Ascending aorta (tissue), 2 donors: ENCODE measurements around the gene VCP. TPM values are rescaled to one million over a fixed set of nuclear protein-coding genes. Genes with fewer than 3 reads are reported as not detected.

Experiments
- DNase-seq, 2 donors: peaks; one replicate each; pipeline ENCODE4 v3.0.0-alpha.2; 2019; ENCODE audit warnings: low spot score in 2 of 2
- H3K27ac ChIP-seq, 2 donors: fragments of 200-600 bp; sonication (generic); one replicate each; pipeline ENCODE4 v1.5.1; 2016 to 2017; ENCODE audit warnings: mild to moderate bottlenecking in 1 of 2
- H3K27me3 ChIP-seq: fragments of 200-600 bp; sonication (generic); one replicate; pipeline ENCODE4 v1.5.1; 2017
- H3K36me3 ChIP-seq, 2 donors: fragments of 200-600 bp; sonication (generic); one replicate each; pipeline ENCODE4 v1.5.1; 2016
- H3K4me1 ChIP-seq, 2 donors: fragments of 200-600 bp; sonication (generic); one replicate each; pipeline ENCODE4 v1.5.1; 2016 to 2017; ENCODE audit warnings: mild to moderate bottlenecking in 1 of 2
- H3K4me3 ChIP-seq, 2 donors: fragments of 200-600 bp; sonication (generic); one replicate each; pipeline ENCODE4 v1.5.1; 2016 to 2017; ENCODE audit warnings: mild to moderate bottlenecking in 1 of 2
- H3K9me3 ChIP-seq, 2 donors: fragments of 200-600 bp; sonication (generic); one replicate each; pipeline ENCODE4 v1.5.1; 2016
- CTCF ChIP-seq, 3 experiments: fragments of 200-600 bp in 2 of 3; fragments of 450-650 bp in 1 of 3; sonication (generic) in 2 of 3; IDR thresholded peaks; one replicate each; pipeline ENCODE4 v1.5.1; 2016 to 2019; ENCODE audit warnings: antibody characterized with exemption in 3 of 3, mild to moderate bottlenecking in 1 of 3, moderate library complexity in 1 of 3
- intact Hi-C: fragments of 100-400 bp; cut with DNase I; formaldehyde crosslinking; loops from one replicate; pipeline ENCODE4 v1.15.1; 2023
- total RNA-seq: library from RNA; depleted of rRNA; stranded (reverse); fragments of >200 nt; gene quantifications from one replicate; pipeline ENCODE4 v1.1.0, GENCODE V29; 2016

Gene VCP
- total RNA-seq, 1 donor from 2014 or later, result 96.3 TPM

GRCh38 chr9:35114840-35115628 is 42.6 kb upstream of the VCP start:
- intact Hi-C loops, result loop anchor here (2.0 to 10.0 kb wide), 7 partner anchors 162 to 920 kb away; partner anchors contain the start of genes CCL27, CREB3, RECK and TESK1
- peaks cover 19 to 43% of the 10 kb centered on the region in 2 donors for H3K4me1 ChIP-seq
- DNase-seq, result peak in 1 of 2 donors; percentile 85

DNA sequence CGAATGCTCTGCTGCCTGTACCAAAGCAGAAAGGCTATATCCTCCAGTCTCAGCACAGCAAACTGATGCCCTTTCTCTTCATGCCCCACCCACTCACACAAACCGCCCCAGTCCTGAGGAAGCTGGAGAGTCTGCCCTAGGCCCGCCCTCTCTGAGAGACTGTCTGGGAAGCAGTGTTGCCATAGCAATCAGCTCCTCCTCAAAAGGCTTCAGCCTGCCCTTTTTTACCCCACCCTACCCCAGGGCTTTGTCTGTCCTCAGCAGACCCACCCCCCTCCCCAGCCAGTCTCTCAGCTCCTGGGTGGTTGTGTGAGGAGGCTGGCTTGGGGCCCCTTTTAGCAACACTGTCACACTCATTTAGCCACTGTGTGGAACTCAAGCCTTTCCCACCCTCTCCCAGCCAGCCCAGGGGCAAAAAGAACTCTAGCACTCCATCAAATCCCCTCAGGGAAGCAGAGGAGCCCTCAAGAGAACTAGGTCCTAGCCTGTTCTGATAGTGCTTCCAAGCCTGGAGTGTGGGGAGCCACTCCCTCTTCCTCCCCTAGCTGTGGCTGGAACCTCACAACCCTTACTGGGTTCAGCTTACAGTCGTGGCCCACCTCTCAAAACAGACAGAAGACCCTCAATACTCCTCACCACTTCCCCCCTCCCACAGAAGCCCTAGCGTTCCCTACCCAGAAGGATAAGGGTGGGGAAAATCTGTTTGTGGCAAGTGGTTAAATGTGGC is 41.9 kb upstream of the VCP start:
- TF ChIP-seq CTCF (IDR thresholded peaks at IDR 0.05), result no peak
- Histone ChIP-seq H3K4me1 (peaks cover 20 to 47% of the 10 kb centered on the region in 2 donors), H3K36me3 (no peaks in the 10 kb centered on the region), H3K27me3 (no peaks in the 10 kb centered on the region), H3K4me3 (peak overlapping the region; percentile 46 to 62), H3K27ac (peak overlapping the region; percentile 98 to 99), H3K9me3 (no peaks in the 10 kb centered on the region)
- intact Hi-C loops, result loop anchor here (2.0 to 10.0 kb wide), 5 partner anchors 449 to 921 kb away; partner anchors contain the start of genes CCL27, CREB3, RECK and TESK1
- peak; percentile 88 to 94 for DNase-seq

More at GRCh38 chr9:35114840-35115628, 42.6 kb upstream of the VCP start:
- Histone ChIP-seq H3K36me3 (no peaks in the 10 kb centered on the region), H3K4me3 (peak overlapping the region; percentile 46 to 62), H3K9me3 (no peaks in the 10 kb centered on the region), H3K27me3 (no peaks in the 10 kb centered on the region), H3K27ac (peak overlapping the region; percentile 98 to 99)
- no peak for TF ChIP-seq CTCF (IDR thresholded peaks at IDR 0.05)

- TF ChIP-seq CTCF (IDR thresholded peaks at IDR 0.05), result no peak
- peaks cover 12 to 13% of the 10 kb centered on the region in 2 donors for H3K36me3 ChIP-seq
- DNase-seq, result peak in 1 of 2 donors; percentile 82
- H3K9me3 ChIP-seq, result no peaks in the 10 kb centered on the region
- intact Hi-C loops, result loop anchor here (5.0 to 10.0 kb wide), 4 partner anchors 448 to 922 kb away; partner anchors contain the start of genes CCL27, CREB3, RECK and TLN1
- peak overlapping the region in 1 of 2 donors; percentile 52 for H3K4me3 ChIP-seq
- peak overlapping the region; percentile 98 to 99 for H3K27ac ChIP-seq
- H3K4me1 ChIP-seq, result peaks cover 20 to 46% of the 10 kb centered on the region in 2 donors
- no peaks in the 10 kb centered on the region for H3K27me3 ChIP-seq
These were observed 40.0 kb upstream of the VCP start for GRCh38 chr9:35112257-35113020.

DNA sequence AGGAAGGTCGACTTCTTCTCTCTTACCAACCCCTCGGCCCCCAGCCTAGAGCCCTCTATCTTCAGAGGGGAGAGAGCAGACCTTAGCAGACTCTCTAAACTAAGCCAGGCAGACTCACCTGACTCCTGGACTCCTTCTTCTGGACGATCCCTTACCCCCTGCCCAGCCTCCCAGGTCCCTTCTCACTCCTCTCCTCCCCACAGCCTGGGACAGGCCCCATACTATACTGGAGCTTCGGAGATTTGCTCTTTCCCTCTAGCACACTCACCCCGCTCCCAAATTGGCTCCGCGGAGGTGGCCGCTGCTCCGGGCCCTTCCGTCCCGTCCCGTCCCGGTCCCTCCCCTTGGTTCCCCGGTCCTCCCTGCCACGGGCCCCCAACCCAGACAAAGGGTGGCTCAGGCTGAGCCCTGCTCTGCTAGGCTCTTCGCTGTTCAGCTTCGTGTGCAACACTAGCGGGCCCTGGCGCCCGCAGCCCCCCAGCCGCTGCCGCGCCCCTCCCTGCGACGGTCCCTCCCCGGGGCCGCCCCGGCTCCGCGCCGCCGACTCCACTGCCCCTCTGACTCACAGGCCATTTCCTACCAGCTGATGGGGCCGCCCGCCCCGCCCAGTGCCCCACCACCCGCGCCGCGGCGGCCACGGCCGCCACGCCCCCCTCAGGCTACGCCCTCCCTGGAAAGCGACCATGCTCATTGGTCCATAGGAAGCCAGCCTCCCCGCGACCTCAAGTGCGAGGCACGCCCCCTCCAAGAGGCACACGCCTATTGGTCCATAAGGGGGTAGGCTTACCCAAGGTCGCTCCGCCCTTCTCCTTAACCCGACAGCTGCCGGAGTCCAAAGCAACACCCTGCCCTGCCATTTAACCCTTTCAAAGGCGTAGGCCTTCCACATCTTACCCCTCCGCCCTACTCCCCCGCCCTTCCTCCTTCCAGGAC is 38.8 kb upstream of the VCP start:
- peak; percentile 95 to 99 for DNase-seq
- Histone ChIP-seq H3K27me3 (no peaks in the 10 kb centered on the region), H3K4me1 (peaks cover 16 to 39% of the 10 kb centered on the region in 2 donors), H3K36me3 (peaks cover 24% of the 10 kb centered on the region in 2 donors), H3K4me3 (peak overlapping the region; percentile 87 to 92), H3K9me3 (no peaks in the 10 kb centered on the region), H3K27ac (peak overlapping the region; percentile 98 to 99)
- intact Hi-C loops, result loop anchor here (1.0 to 10.0 kb wide), 8 partner anchors 8 to 924 kb away; partner anchors contain the start of genes CCL27, CREB3, RECK and STOML2
- no peak for TF ChIP-seq CTCF (IDR thresholded peaks at IDR 0.05)
